ENCODE measurements around the gene ANKRD35. TPM values are rescaled to one million over a fixed set of nuclear protein-coding genes. Genes with fewer than 3 reads are reported as not detected.

The ANKRD35 gene
- total and polyA plus RNA-seq, 12 donors, result 0.37 to 2.0 (median 0.76) TPM; not detected in 1

GRCh38 chr1:145908653-145909052 is 23.0 kb upstream of the ANKRD35 start:
- H3K27me3 ChIP-seq, result no peaks in the 10 kb centered on the region
- H3K4me1 ChIP-seq (replicated peaks in 1 of 2), result peaks cover 4% of the 10 kb centered on the region in 2 donors
- DNase-seq, result no peak
- 40 to 56% (median 52%) methylated on average over 1 of the region's 1 CpG for WGBS, 4 donors
- no peak overlapping the region for H3K27ac ChIP-seq
- H3K36me3 ChIP-seq (replicated peaks in 1 of 2), result peaks cover 0 to 23% of the 10 kb centered on the region in 2 donors
- TF ChIP-seq CTCF (IDR thresholded peaks at IDR 0.05) (no peak), POLR2A (IDR thresholded peaks at IDR 0.05) (no peak)
- no peak overlapping the region for H3K4me3 ChIP-seq
- intact Hi-C loops (cut with DNase I), result loop anchor here in 1 of 2 donors (10.0 kb wide), 1 partner anchor 54 kb away; the partner anchor contains the start of gene PIAS3
- no peaks in the 10 kb centered on the region for H3K9me3 ChIP-seq (replicated peaks in 1 of 3)

GRCh38 chr1:145906954-145907753 is 21.5 kb upstream of the ANKRD35 start:
- 79 to 91% (median 82%) methylated on average over 9 to 10 of the region's 10 CpGs for WGBS, 4 donors
- no peak overlapping the region for H3K27ac ChIP-seq
- intact Hi-C loops (cut with DNase I), result loop anchor here in 1 of 2 donors (10.0 kb wide), 1 partner anchor 52 kb away; the partner anchor contains the start of gene PIAS3

GRCh38 chr1:145901312-145902021 is 15.8 kb upstream of the ANKRD35 start:
- TF ChIP-seq CTCF (IDR thresholded peaks at IDR 0.05), result no peak
- no peaks in the 10 kb centered on the region for H3K27me3 ChIP-seq
- intact Hi-C loops (cut with DNase I), result loop anchor here in 1 of 2 donors (10.0 kb wide), 1 partner anchor 47 kb away; the partner anchor contains the start of gene PIAS3
- no peaks in the 10 kb centered on the region for H3K36me3 ChIP-seq (replicated peaks in 1 of 2)
- no peaks in the 10 kb centered on the region for H3K4me1 ChIP-seq (replicated peaks in 1 of 2)
- peak in 1 of 7 donors; percentile 20 for DNase-seq
- 85 to 89% (median 88%) methylated on average over 12 of the region's 12 CpGs for WGBS, 4 donors
- H3K9me3 ChIP-seq (replicated peaks in 1 of 3), result no peaks in the 10 kb centered on the region
- no peak overlapping the region for H3K4me3 ChIP-seq
- H3K27ac ChIP-seq, result no peak overlapping the region

More at GRCh38 chr1:145906954-145907753, 21.5 kb upstream of the ANKRD35 start:
- peak in 1 of 7 donors; percentile 38 for DNase-seq
- H3K4me1 ChIP-seq (replicated peaks in 1 of 2), result peaks cover 4% of the 10 kb centered on the region in 2 donors
- H3K27me3 ChIP-seq, result no peaks in the 10 kb centered on the region
- H3K36me3 ChIP-seq (replicated peaks in 1 of 2), result peaks cover 0 to 16% of the 10 kb centered on the region in 2 donors
- TF ChIP-seq CTCF (IDR thresholded peaks at IDR 0.05) (no peak), POLR2A (IDR thresholded peaks at IDR 0.05) (no peak)
- no peaks in the 10 kb centered on the region for H3K9me3 ChIP-seq (replicated peaks in 1 of 3)
- no peak overlapping the region for H3K4me3 ChIP-seq

GRCh38 chr1:145898756-145899155 is 13.1 kb upstream of the ANKRD35 start:
- Histone ChIP-seq H3K27me3 (no peaks in the 10 kb centered on the region), H3K36me3 (replicated peaks in 1 of 2) (no peaks in the 10 kb centered on the region), H3K9me3 (replicated peaks in 1 of 3) (no peaks in the 10 kb centered on the region), H3K4me3 (no peak overlapping the region), H3K27ac (no peak overlapping the region), H3K4me1 (replicated peaks in 1 of 2) (no peaks in the 10 kb centered on the region)
- 77 to 84% (median 80%) methylated on average over 5 of the region's 5 CpGs for WGBS, 4 donors
- TF ChIP-seq CTCF (IDR thresholded peaks at IDR 0.05), result no peak
- TF ChIP-seq POLR2A (IDR thresholded peaks at IDR 0.05), result no peak
- intact Hi-C loops (cut with DNase I), result loop anchor here in 1 of 2 donors (5.0 kb wide), 1 partner anchor 114 kb away; no protein-coding TSS in a partner anchor
- DNase-seq, result no peak

All from adrenal gland (tissue), 12 donors.